SK-N-SH treated with all-trans-retinoic acid at 6 μM for 48 hours (cell line): Measurements from ENCODE around the gene ZNF384.

Experiments used
- ATAC-seq: fragments of 200-7000 bp; cut with Tn5 transposase; 3 replicates; pipeline ENCODE4 v1.9.1; 2020; ENCODE audit warnings: mild to moderate bottlenecking, moderate library complexity
- ARNTL ChIP-seq: fragments of 450-650 bp; formaldehyde crosslinking; IDR thresholded peaks from 2 replicates; pipeline ENCODE4 v1.5.0; 2020; ENCODE audit warnings: low read depth, mild to moderate bottlenecking, moderate library complexity, borderline replicate concordance
- BACH2 ChIP-seq: fragments of 250-450 bp; sonication (Bioruptor Pico); IDR thresholded peaks from 2 replicates; pipeline ENCODE4 v1.9.0; 2021; ENCODE audit warnings: mild to moderate bottlenecking, borderline replicate concordance
- CREB5 ChIP-seq: fragments of 250-450 bp; sonication (Bioruptor Pico); IDR thresholded peaks from 2 replicates; pipeline ENCODE4 v1.5.1; 2020; ENCODE audit warnings: low read depth, mild to moderate bottlenecking, moderate library complexity
- CSDC2 ChIP-seq: fragments of 250-450 bp; sonication (Bioruptor Pico); IDR thresholded peaks from 2 replicates; pipeline ENCODE4 v1.5.0; 2020; ENCODE audit warnings: mild to moderate bottlenecking, moderate library complexity
- ESRRG ChIP-seq: fragments of 250-450 bp; sonication (Bioruptor Pico); IDR thresholded peaks from 2 replicates; pipeline ENCODE4 v1.6.1; 2021; ENCODE audit warnings: mild to moderate bottlenecking
- GLIS3 ChIP-seq: fragments of 250-450 bp; sonication (Bioruptor Pico); IDR thresholded peaks from 2 replicates; pipeline ENCODE4 v1.5.0; 2020; ENCODE audit warnings: mild to moderate bottlenecking, moderate library complexity
- ISL1 ChIP-seq: fragments of 250-450 bp; sonication (Bioruptor Pico); IDR thresholded peaks from 2 replicates; pipeline ENCODE4 v2.1.2; 2022; ENCODE audit warnings: mild to moderate bottlenecking, moderate library complexity
- OSR1 ChIP-seq: fragments of 250-450 bp; sonication (Bioruptor Pico); IDR thresholded peaks from 2 replicates; pipeline ENCODE4 v1.8.0; 2022; ENCODE audit warnings: moderate library complexity, mild to moderate bottlenecking, inconsistent platforms
- PATZ1 ChIP-seq: fragments of 250-450 bp; sonication (Bioruptor Pico); IDR thresholded peaks from 2 replicates; pipeline ENCODE4 v1.8.0; 2020; ENCODE audit warnings: mild to moderate bottlenecking, moderate library complexity, borderline replicate concordance
- POU6F1 ChIP-seq: fragments of 250-450 bp; sonication (Bioruptor Pico); IDR thresholded peaks from 2 replicates; pipeline ENCODE4 v1.8.0; 2021; ENCODE audit warnings: low read depth, mild to moderate bottlenecking, moderate library complexity, borderline replicate concordance
- PPARA ChIP-seq: fragments of 250-450 bp; sonication (Bioruptor Pico); IDR thresholded peaks from 2 replicates; pipeline ENCODE4 v1.5.0; 2020; ENCODE audit warnings: mild to moderate bottlenecking, borderline replicate concordance
- RARB ChIP-seq: fragments of 250-450 bp; sonication (Bioruptor Pico); IDR thresholded peaks from 2 replicates; pipeline ENCODE4 v1.8.0; 2021; ENCODE audit warnings: mild to moderate bottlenecking, moderate library complexity
- SNAI2 ChIP-seq: fragments of 250-450 bp; sonication (Bioruptor Pico); IDR thresholded peaks from 2 replicates; pipeline ENCODE4 v1.5.0; 2020; ENCODE audit warnings: mild to moderate bottlenecking, moderate library complexity
- TCF4 ChIP-seq: fragments of 250-450 bp; sonication (Bioruptor Pico); IDR thresholded peaks from 2 replicates; pipeline ENCODE4 v1.8.0; 2021; ENCODE audit warnings: mild to moderate bottlenecking, moderate library complexity, borderline replicate concordance
- TSHZ2 ChIP-seq: fragments of 250-450 bp; sonication (Bioruptor Pico); IDR thresholded peaks from 2 replicates; pipeline ENCODE4 v1.5.0; 2020; ENCODE audit warnings: mild to moderate bottlenecking, moderate library complexity
- ZC3H10 ChIP-seq: fragments of 250-450 bp; sonication (Bioruptor Pico); IDR thresholded peaks from 2 replicates; pipeline ENCODE4 v1.5.1; 2021; ENCODE audit warnings: mild to moderate bottlenecking, moderate library complexity
- ZFP3 ChIP-seq: fragments of 250-450 bp; sonication (Bioruptor Pico); IDR thresholded peaks from 2 replicates; pipeline ENCODE4 v1.5.0; 2020; ENCODE audit warnings: mild to moderate bottlenecking, moderate library complexity
- ZFP30 ChIP-seq: fragments of 450-650 bp; formaldehyde crosslinking; IDR thresholded peaks from 2 replicates; pipeline ENCODE4 v1.5.0; 2022; ENCODE audit warnings: mild to moderate bottlenecking, moderate library complexity
- ZNF70 ChIP-seq: fragments of 450-650 bp; formaldehyde crosslinking; IDR thresholded peaks from 2 replicates; pipeline ENCODE4 v1.5.0; 2020; ENCODE audit warnings: mild to moderate bottlenecking, moderate library complexity
- ZNF8 ChIP-seq: fragments of 450-650 bp; formaldehyde crosslinking; IDR thresholded peaks from 2 replicates; pipeline ENCODE4 v1.5.0; 2020; ENCODE audit warnings: mild to moderate bottlenecking, moderate library complexity

Gene ZNF384

GRCh38 chr12:6688543-6688998, 604 bp downstream of the ZNF384 start:
- TF ChIP-seq CREB5 (CRISPR knock-in tag) = no peak
- TF ChIP-seq ZNF8 = no peak
- TF ChIP-seq ZFP30 (CRISPR knock-in tag) = no peak
- no peak for TF ChIP-seq ZC3H10 (CRISPR knock-in tag)
- TF ChIP-seq GLIS3 = no peak
- no peak for TF ChIP-seq ARNTL (CRISPR knock-in tag)
- no peak for TF ChIP-seq PPARA (CRISPR knock-in tag)
- TF ChIP-seq RARB (CRISPR knock-in tag) = no peak
- TF ChIP-seq ESRRG (CRISPR knock-in tag) = no peak
- no peak; the same call in 1 of the 2 replicates for TF ChIP-seq PATZ1 (CRISPR knock-in tag)
- TF ChIP-seq ZFP3 = no peak
- no peak; the same call in 2 of the 3 replicates for ATAC-seq

- TF ChIP-seq ZNF8 = no peak
- no peak for TF ChIP-seq GLIS3
- no peak for TF ChIP-seq ESRRG (CRISPR knock-in tag)
- TF ChIP-seq CREB5 (CRISPR knock-in tag) = no peak
- no peak for TF ChIP-seq SNAI2 (CRISPR knock-in tag)
- TF ChIP-seq TSHZ2 (CRISPR knock-in tag) = no peak
- no peak for TF ChIP-seq ZC3H10 (CRISPR knock-in tag)
- TF ChIP-seq BACH2 (CRISPR knock-in tag) = no peak
- TF ChIP-seq ISL1 (CRISPR knock-in tag) = no peak
- no peak for TF ChIP-seq OSR1 (CRISPR knock-in tag)
- no peak for TF ChIP-seq PATZ1 (CRISPR knock-in tag)
- ATAC-seq = no peak
Measured at GRCh38 chr12:6685814-6686213, 3.4 kb downstream of the ZNF384 start.

GRCh38 chr12:6684609-6685008, 4.6 kb downstream of the ZNF384 start:
- no peak for ATAC-seq
- TF ChIP-seq BACH2 (CRISPR knock-in tag) = no peak
- TF ChIP-seq GLIS3 = no peak
- no peak for TF ChIP-seq RARB (CRISPR knock-in tag)
- no peak for TF ChIP-seq TCF4 (CRISPR knock-in tag)

- TF ChIP-seq POU6F1 (CRISPR knock-in tag) = no peak
- no peak for TF ChIP-seq CREB5 (CRISPR knock-in tag)
- no peak for TF ChIP-seq ZNF70 (CRISPR knock-in tag)
- TF ChIP-seq BACH2 (CRISPR knock-in tag) = no peak
- no peak for TF ChIP-seq SNAI2 (CRISPR knock-in tag)
- TF ChIP-seq ZNF8 = no peak
- TF ChIP-seq TCF4 (CRISPR knock-in tag) = no peak
- TF ChIP-seq ISL1 (CRISPR knock-in tag) = no peak
- TF ChIP-seq PATZ1 (CRISPR knock-in tag) = no peak
- no peak for TF ChIP-seq ZFP30 (CRISPR knock-in tag)
- TF ChIP-seq ZC3H10 (CRISPR knock-in tag) = no peak
- no peak for TF ChIP-seq CSDC2 (CRISPR knock-in tag)
- ATAC-seq = no peak
Measured at GRCh38 chr12:6676962-6677361, 12.2 kb downstream of the ZNF384 start.
